Measurements from ENCODE around the gene SLU7. TPM values are rescaled to one million over a fixed set of nuclear protein-coding genes. Genes with fewer than 3 reads are reported as not detected.
A peak's percentile ranks its signal among the peaks of the same experiment; 100 is the strongest.

The SLU7 gene
- total RNA-seq, 1 donor from 2014 or later = 48.5 TPM

- no peaks in the 10 kb centered on the region for H3K27me3 ChIP-seq
- no peaks in the 10 kb centered on the region for H3F3A ChIP-seq (ENCODE audit: low read depth)
- no peak overlapping the region for H3K27ac Mint-ChIP-seq
- H3K4me1 Mint-ChIP-seq = peaks cover 30% of the 10 kb centered on the region
- H4K20me1 ChIP-seq (ENCODE audit: low read depth) = no peaks in the 10 kb centered on the region
- DNase-seq (ENCODE audit: low spot score) = no peak
- no peaks in the 10 kb centered on the region for H3K9me3 ChIP-seq (ENCODE audit: low read depth)
- TF ChIP-seq CTCF (IDR thresholded peaks at IDR 0.05) (no peak), EZH2 (IDR thresholded peaks at IDR 0.05) (no peak), EZH2phosphoT487 (IDR thresholded peaks at IDR 0.05) (no peak)
- H3K9ac ChIP-seq = no peak overlapping the region
- no peak overlapping the region for H3K4me3 Mint-ChIP-seq
- H3K27ac ChIP-seq = no peak overlapping the region
- peak overlapping the region; percentile 89 for H2AFZ ChIP-seq (replicated peaks)
- H3K79me2 ChIP-seq (ENCODE audit: low read depth) = no peaks in the 10 kb centered on the region
- no peaks in the 10 kb centered on the region for H3K36me3 ChIP-seq
- H3K4me3 ChIP-seq = no peak overlapping the region
- H3K4me2 ChIP-seq = no peak overlapping the region
- peaks cover 3% of the 10 kb centered on the region for H3K27me3 Mint-ChIP-seq (ENCODE audit: insufficient read depth, low read depth)
- peaks cover 8% of the 10 kb centered on the region for H3K4me1 ChIP-seq
- no peaks in the 10 kb centered on the region for H3K36me3 Mint-ChIP-seq
- H3K9me3 Mint-ChIP-seq = no peaks in the 10 kb centered on the region
These were observed 60.9 kb downstream of the SLU7 start for GRCh38 chr5:160357861-160358411.

DNA sequence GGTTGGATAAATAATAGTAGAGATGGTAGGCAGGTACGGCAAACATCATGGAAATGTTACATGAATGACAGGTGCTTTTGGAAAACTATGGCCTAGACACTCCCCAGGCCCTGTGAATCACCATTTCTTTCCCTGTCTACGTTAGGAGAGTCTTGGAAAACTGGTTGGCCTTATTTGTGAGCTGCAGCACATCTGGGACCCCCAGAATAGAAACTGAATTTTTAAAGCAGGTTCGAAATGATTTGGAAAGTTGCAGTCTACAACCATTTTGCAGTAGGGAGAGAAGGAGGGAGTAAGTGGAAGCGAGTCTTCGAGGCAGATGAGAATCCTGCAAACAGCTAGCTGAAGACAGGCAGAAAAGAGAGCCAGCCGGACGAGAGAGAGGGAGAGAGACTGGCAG, 61.5 kb downstream of the SLU7 start:
- H3K27ac Mint-ChIP-seq = no peak overlapping the region
- Histone ChIP-seq H3K79me2 (ENCODE audit: low read depth) (no peaks in the 10 kb centered on the region), H3K9ac (no peak overlapping the region), H3K36me3 (no peaks in the 10 kb centered on the region), H4K20me1 (ENCODE audit: low read depth) (no peaks in the 10 kb centered on the region), H3K4me3 (no peak overlapping the region), H3K9me3 (ENCODE audit: low read depth) (no peaks in the 10 kb centered on the region), H3K4me2 (no peak overlapping the region), H2AFZ (replicated peaks) (peak overlapping the region; percentile 89), H3K27me3 (no peaks in the 10 kb centered on the region), H3F3A (ENCODE audit: low read depth) (no peaks in the 10 kb centered on the region), H3K27ac (no peak overlapping the region), H3K4me1 (peaks cover 5% of the 10 kb centered on the region)
- TF ChIP-seq EZH2phosphoT487 (IDR thresholded peaks at IDR 0.05) (no peak), CTCF (IDR thresholded peaks at IDR 0.05) (no peak), EZH2 (IDR thresholded peaks at IDR 0.05) (no peak)
- H3K9me3 Mint-ChIP-seq = no peaks in the 10 kb centered on the region
- no peak overlapping the region for H3K4me3 Mint-ChIP-seq
- DNase-seq (ENCODE audit: low spot score) = no peak
- H3K36me3 Mint-ChIP-seq = no peaks in the 10 kb centered on the region
- peaks cover 3% of the 10 kb centered on the region for H3K27me3 Mint-ChIP-seq (ENCODE audit: insufficient read depth, low read depth)
- H3K4me1 Mint-ChIP-seq = peaks cover 27% of the 10 kb centered on the region

GRCh38 chr5:160356550-160357347, 62.1 kb downstream of the SLU7 start:
- Mint-ChIP-seq H3K4me1 (peaks cover 27% of the 10 kb centered on the region), H3K9me3 (no peaks in the 10 kb centered on the region), H3K27ac (peak overlapping the region; percentile 91), H3K4me3 (no peak overlapping the region), H3K36me3 (no peaks in the 10 kb centered on the region), H3K27me3 (ENCODE audit: insufficient read depth, low read depth) (peaks cover 3% of the 10 kb centered on the region)
- Histone ChIP-seq H3F3A (ENCODE audit: low read depth) (no peaks in the 10 kb centered on the region), H3K4me2 (no peak overlapping the region), H4K20me1 (ENCODE audit: low read depth) (no peaks in the 10 kb centered on the region), H3K9ac (no peak overlapping the region), H3K9me3 (ENCODE audit: low read depth) (no peaks in the 10 kb centered on the region), H3K36me3 (no peaks in the 10 kb centered on the region), H3K4me3 (no peak overlapping the region), H3K79me2 (ENCODE audit: low read depth) (no peaks in the 10 kb centered on the region), H2AFZ (replicated peaks) (peak overlapping the region; percentile 38), H3K27me3 (no peaks in the 10 kb centered on the region), H3K4me1 (peaks cover 5% of the 10 kb centered on the region), H3K27ac (no peak overlapping the region)
- peak; percentile 18 for DNase-seq (ENCODE audit: low spot score)
- no peak for TF ChIP-seq EZH2 (IDR thresholded peaks at IDR 0.05)
- no peak for TF ChIP-seq CTCF (IDR thresholded peaks at IDR 0.05)
- TF ChIP-seq EZH2phosphoT487 (IDR thresholded peaks at IDR 0.05) = no peak
